GM12878 (cell line): ENCODE results near the gene VMP1. TPM values are rescaled to one million over a fixed set of nuclear protein-coding genes. Genes with fewer than 3 reads are reported as not detected.

Source experiments
- BRCA1 ChIP-seq: IDR thresholded peaks from 2 replicates; pipeline ENCODE4 v1.6.1; 2011; ENCODE audit warnings: low read depth, low read length, improper control_type of control experiment
- CEBPZ ChIP-seq: fragments of 150-350 bp; IDR thresholded peaks from 2 replicates; pipeline ENCODE4 v1.6.1; 2016; ENCODE audit warnings: low read depth, low read length
- CHD2 ChIP-seq: IDR thresholded peaks from 2 replicates; pipeline ENCODE4 v1.6.1; 2011; ENCODE audit warnings: low read depth, low read length, improper control_type of control experiment, borderline replicate concordance
- E4F1 ChIP-seq: fragments of 450-650 bp; IDR thresholded peaks from 2 replicates; pipeline ENCODE4 v1.6.1; 2018; ENCODE audit warnings: borderline replicate concordance, mild to moderate bottlenecking; ENCODE audit not compliant: partially characterized antibody
- IKZF1 ChIP-seq: fragments of 450-650 bp; conservative IDR thresholded peaks from 2 replicates; pipeline ENCODE4 v1.6.1; 2017; ENCODE audit warnings: antibody characterized with exemption, mild to moderate bottlenecking
- NFXL1 ChIP-seq: fragments of 450-650 bp; IDR thresholded peaks from 2 replicates; pipeline ENCODE4 v1.6.1; 2017; ENCODE audit warnings: antibody characterized with exemption, mild to moderate bottlenecking, borderline replicate concordance
- NR2C2 ChIP-seq: IDR thresholded peaks from 2 replicates; pipeline ENCODE4 v1.6.1; 2011; ENCODE audit warnings: borderline replicate concordance, low read depth; ENCODE audit not compliant: control insufficient read depth, insufficient read length
- SMC3 ChIP-seq: IDR thresholded peaks from 2 replicates; pipeline ENCODE4 v1.6.1; 2011; ENCODE audit warnings: low read length, improper control_type of control experiment, borderline replicate concordance
- STAT1 ChIP-seq: fragments of 450-650 bp; conservative IDR thresholded peaks from 2 replicates; pipeline ENCODE4 v1.6.1; 2014; ENCODE audit warnings: antibody characterized with exemption, mild to moderate bottlenecking
- ZNF592 ChIP-seq: fragments of 450-650 bp; IDR thresholded peaks from 2 replicates; pipeline ENCODE4 v1.6.1; 2017; ENCODE audit warnings: mild to moderate bottlenecking, moderate library complexity
- polyA plus RNA-seq, 11 experiments: library from polyadenylated mRNA; depleted of rRNA in 4 of 11; unstranded in 6 of 11; stranded (reverse) in 5 of 11; fragments of >200 nt; fragmentation: Nextera tagmentation in 4 of 11; fragmentation: Illumina TruSeq in 1 of 11; extraction: Ambion mirVana in 4 of 11; extraction: Trizol in 1 of 11; gene quantifications; 1 replicate in 1 of 11; 2 replicates in 10 of 11; pipeline versions ENCODE4 v1.2.1 to v1.2.3, GENCODE V29; 2011 to 2016; ENCODE audit warnings: inconsistent platforms in 2 of 11, missing spikeins in 2 of 11, low read depth in 1 of 11
- total RNA-seq, 4 experiments: library from RNA; depleted of rRNA in 3 of 4; stranded (reverse); fragments of >200 nt in 3 of 4; fragmentation: Illumina TruSeq in 1 of 4; extraction: Trizol in 1 of 4; gene quantifications; 2 replicates each; pipeline versions ENCODE4 v1.2.1 to v1.2.3, GENCODE V29; 2013 to 2021
- TF ChIP-seq, protein P1 (sequence below), 3 experiments: IDR thresholded peaks in 2 of 3; conservative IDR thresholded peaks in 1 of 3; 2 replicates each; pipeline ENCODE4 v1.5.1; 2011; ENCODE audit warnings: low read depth in 3 of 3, low read length in 3 of 3, mild to moderate bottlenecking in 3 of 3, control low read depth in 2 of 3, moderate library complexity in 2 of 3, inconsistent platforms in 1 of 3, mixed read lengths in 1 of 3; ENCODE audit not compliant: control insufficient read depth in 2 of 3, insufficient read depth in 1 of 3; ENCODE audit errors: extremely low read depth in 1 of 3

The VMP1 gene
- total and polyA plus RNA-seq, 10 of the 15 experiments (the other 5 are each of a cell fraction or from before 2014, with no cell fraction given): 88.4 to 199 (median 132) TPM

- no peak for TF ChIP-seq ZNF592
- TF ChIP-seq NR2C2: no peak
- TF ChIP-seq, protein P1, sequence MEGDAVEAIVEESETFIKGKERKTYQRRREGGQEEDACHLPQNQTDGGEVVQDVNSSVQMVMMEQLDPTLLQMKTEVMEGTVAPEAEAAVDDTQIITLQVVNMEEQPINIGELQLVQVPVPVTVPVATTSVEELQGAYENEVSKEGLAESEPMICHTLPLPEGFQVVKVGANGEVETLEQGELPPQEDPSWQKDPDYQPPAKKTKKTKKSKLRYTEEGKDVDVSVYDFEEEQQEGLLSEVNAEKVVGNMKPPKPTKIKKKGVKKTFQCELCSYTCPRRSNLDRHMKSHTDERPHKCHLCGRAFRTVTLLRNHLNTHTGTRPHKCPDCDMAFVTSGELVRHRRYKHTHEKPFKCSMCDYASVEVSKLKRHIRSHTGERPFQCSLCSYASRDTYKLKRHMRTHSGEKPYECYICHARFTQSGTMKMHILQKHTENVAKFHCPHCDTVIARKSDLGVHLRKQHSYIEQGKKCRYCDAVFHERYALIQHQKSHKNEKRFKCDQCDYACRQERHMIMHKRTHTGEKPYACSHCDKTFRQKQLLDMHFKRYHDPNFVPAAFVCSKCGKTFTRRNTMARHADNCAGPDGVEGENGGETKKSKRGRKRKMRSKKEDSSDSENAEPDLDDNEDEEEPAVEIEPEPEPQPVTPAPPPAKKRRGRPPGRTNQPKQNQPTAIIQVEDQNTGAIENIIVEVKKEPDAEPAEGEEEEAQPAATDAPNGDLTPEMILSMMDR (IDR thresholded peaks at IDR 0.05 in 2 of 3, conservative IDR thresholded peaks at IDR 0.05 in 1 of 3; ENCODE audit: control insufficient read depth in 2 of 3, extremely low read depth in 1 of 3, insufficient read depth in 1 of 3, low read depth in 3 of 3, low read length in 3 of 3): no peak
- TF ChIP-seq BRCA1: no peak
- TF ChIP-seq NFXL1: peak; percentile 51; the same call in 1 of the 2 replicates
- TF ChIP-seq STAT1: no peak
- TF ChIP-seq IKZF1: peak; percentile 24; the same call in 1 of the 2 replicates
- no peak for TF ChIP-seq E4F1
- no peak for TF ChIP-seq CEBPZ
- TF ChIP-seq SMC3: no peak
- TF ChIP-seq CHD2: no peak
Observed at GRCh38 chr17:59840329-59841090, 133.1 kb downstream of the VMP1 start (continued).
